K562 (cell line): Measurements from ENCODE around the gene PSMD13. TPM values are rescaled to one million over a fixed set of nuclear protein-coding genes. Genes with fewer than 3 reads are reported as not detected.

Experiments
- ATAC-seq: fragments of 200-7000 bp; cut with Tn5 transposase; 3 replicates; pipeline ENCODE4 v1.9.1; 2020; ENCODE audit warnings: moderate library complexity
- BruUV-seq: library from RNA; stranded (reverse); fragments of 400-500 nt; replicated peaks from 2 replicates; lab custom pipeline; 2021; lab: Mats Ljungman, UMichigan
- CTCF ChIA-PET: fragments of 300-600 bp; formaldehyde crosslinking; extraction: SDS; loops from one replicate; lab custom pipeline; 2021; ENCODE audit warnings: low intra/inter-chr PET ratio; lab: Yijun Ruan, JAX
- POLR2A ChIA-PET: fragments of 300-600, 350-650 bp; sonication (Branson Sonifier 250); formaldehyde crosslinking; extraction: SDS; loops from one replicate; lab custom pipeline; 2021; ENCODE audit warnings: antibody characterized with exemption, inconsistent platforms; lab: Yijun Ruan, JAX
- DNase-seq, 4 experiments: peaks; one replicate each; pipeline versions ENCODE4 v3.0.0 to v3.0.0-alpha.2; 2011 to 2018; ENCODE audit warnings: low spot score in 3 of 4, mixed read lengths in 3 of 4; ENCODE audit errors: extremely low read depth in 1 of 4
- FAIRE-seq: peaks from 2 replicates; lab custom pipeline; 2011; peaks lifted over from hg19 to GRCh38; lab: Jason Lieb, UNC
- H2AFZ ChIP-seq: 2 replicates; pipeline ENCODE4 v1.6.0; 2011; ENCODE audit warnings: low read depth, low read length, control low read depth, inconsistent platforms
- H3K27ac ChIP-seq: fragments of 200-600 bp; 3 replicates; pipeline ENCODE4 v1.8.0; 2011; ENCODE audit warnings: low read depth, mild to moderate bottlenecking, control low read depth, inconsistent platforms, low read length, moderate library complexity, mixed read lengths; ENCODE audit errors: extremely low read depth
- H3K27me3 ChIP-seq, 2 experiments: fragments of 300-600 bp in 1 of 2; 2 replicates in 1 of 2; 3 replicates in 1 of 2; pipeline versions ENCODE4 v1.6.0 to v1.8.0; 2011; ENCODE audit warnings: inconsistent platforms in 2 of 2, low read length in 2 of 2, mild to moderate bottlenecking in 1 of 2, mixed read lengths in 1 of 2, moderate library complexity in 1 of 2; ENCODE audit not compliant: control insufficient read depth in 2 of 2, insufficient read depth in 2 of 2
- H3K36me3 ChIP-seq: fragments of 300-600 bp; 3 replicates; pipeline ENCODE4 v1.8.0; 2011; ENCODE audit warnings: mild to moderate bottlenecking, low read length, inconsistent platforms; ENCODE audit not compliant: control insufficient read depth, insufficient read depth
- H3K4me1 ChIP-seq, 2 experiments: fragments of 200-600 bp in 1 of 2; replicated peaks in 1 of 2; 2 replicates in 1 of 2; 3 replicates in 1 of 2; pipeline versions ENCODE4 v1.5.1 to v1.8.0; 2011; ENCODE audit warnings: inconsistent platforms in 2 of 2, low read length in 2 of 2, mild to moderate bottlenecking in 1 of 2, mixed read lengths in 1 of 2, moderate library complexity in 1 of 2; ENCODE audit not compliant: control insufficient read depth in 2 of 2, insufficient read depth in 2 of 2
- H3K4me2 ChIP-seq: 2 replicates; pipeline ENCODE4 v1.6.1; 2011; ENCODE audit warnings: low read length, control low read depth, inconsistent platforms, mixed read lengths; ENCODE audit not compliant: insufficient read depth
- H3K4me3 ChIP-seq: fragments of 200-600 bp; sonication (generic), shearing (Covaris generic); 2 replicates; pipeline ENCODE4 v1.5.1; 2016; ENCODE audit warnings: control low read depth, inconsistent platforms
- H3K79me2 ChIP-seq: fragments of 200-600 bp; 3 replicates; pipeline ENCODE4 v1.8.0; 2011; ENCODE audit warnings: low read length, inconsistent platforms; ENCODE audit not compliant: control insufficient read depth, insufficient read depth
- H3K9ac ChIP-seq, 2 experiments: 2 replicates each; pipeline versions ENCODE4 v1.6.0 to v1.6.1; 2011; ENCODE audit warnings: low read depth in 2 of 2, low read length in 2 of 2, control low read depth in 1 of 2, inconsistent platforms in 1 of 2, mild to moderate bottlenecking in 1 of 2, mixed read lengths in 1 of 2; ENCODE audit not compliant: insufficient read depth in 1 of 2
- H3K9me1 ChIP-seq: one replicate; pipeline ENCODE4 v1.6.0; 2011; ENCODE audit warnings: inconsistent platforms, mild to moderate bottlenecking, low read length, moderate library complexity; ENCODE audit not compliant: control insufficient read depth, insufficient read depth
- H3K9me3 ChIP-seq: replicated peaks from 2 replicates; pipeline ENCODE4 v1.5.1; 2011; ENCODE audit warnings: low read depth, low read length, inconsistent platforms; ENCODE audit not compliant: control insufficient read depth, insufficient read depth
- H4K20me1 ChIP-seq: replicated peaks from 2 replicates; pipeline ENCODE4 v1.6.1; 2011; ENCODE audit warnings: low read length, inconsistent platforms, mixed read lengths; ENCODE audit not compliant: control insufficient read depth, insufficient read depth
- DMBX1 ChIP-seq: fragments of 250-450 bp; sonication (Bioruptor Pico); IDR thresholded peaks from 2 replicates; pipeline ENCODE4 v1.8.0; 2022; ENCODE audit warnings: inconsistent platforms, mild to moderate bottlenecking, moderate library complexity, borderline replicate concordance
- ILK ChIP-seq: fragments of 450-650 bp; IDR thresholded peaks from 2 replicates; pipeline ENCODE4 v1.6.1; 2016; ENCODE audit warnings: missing genetic modification characterization, low read depth, mild to moderate bottlenecking, missing compliant biosample characterization, moderate library complexity, borderline replicate concordance
- POLR2AphosphoS2 ChIP-seq: IDR thresholded peaks from 2 replicates; pipeline ENCODE4 v1.6.1; 2012; ENCODE audit warnings: low read length, improper control_type of control experiment
- POLR2G ChIP-seq: fragments of 200-400 bp; formaldehyde crosslinking; IDR thresholded peaks from 2 replicates; pipeline ENCODE4 v1.6.1; 2017; ENCODE audit warnings: low read depth, mild to moderate bottlenecking, antibody characterized with exemption, low read length, moderate library complexity
- RBBP5 ChIP-seq: fragments of 200-600 bp; sonication (generic); IDR thresholded peaks from 2 replicates; pipeline ENCODE4 v1.6.1; 2012; ENCODE audit warnings: borderline replicate concordance, mild to moderate bottlenecking, low read length, control low read depth, inconsistent platforms; ENCODE audit not compliant: insufficient read depth, poor library complexity, severe bottlenecking
- RBFOX2 ChIP-seq: fragments of 200-400 bp; formaldehyde crosslinking; IDR thresholded peaks from 2 replicates; pipeline ENCODE4 v1.6.1; 2017; ENCODE audit warnings: low read depth, mild to moderate bottlenecking, low read length, moderate library complexity
- SUPT5H ChIP-seq: fragments of 450-650 bp; IDR thresholded peaks from 2 replicates; pipeline ENCODE4 v1.6.1; 2016
- WGBS: fragments of 100-300 bp; shearing (Covaris generic); methylation state at CpG from one replicate; pipeline ENCODE4 v1.1.6; 2016; ENCODE audit warnings: low coverage, mixed read lengths; ENCODE audit not compliant: insufficient coverage; ENCODE audit errors: missing lambda C conversion rate; 5-methylcytosine and 5-hydroxymethylcytosine counted together
- in situ Hi-C: fragments of 300-500 bp; cut with MboI; formaldehyde crosslinking; loops from 4 replicates; pipeline ENCODE4 v1.15.0; 2018; ENCODE audit warnings: inconsistent platforms, mixed read lengths
- intact Hi-C: fragments of 100-400 bp; cut with micrococcal nuclease; formaldehyde crosslinking; loops from 2 replicates; pipeline ENCODE4 v1.14.2; 2022
- polyA plus RNA-seq, 8 experiments: library from polyadenylated mRNA; depleted of rRNA in 4 of 8; stranded (reverse) in 5 of 8; unstranded in 3 of 8; fragments of >200 nt; fragmentation: Nextera tagmentation in 2 of 8; fragmentation: Illumina TruSeq in 1 of 8; extraction: Ambion mirVana in 2 of 8; extraction: Trizol in 1 of 8; gene quantifications; 2 replicates each; pipeline versions ENCODE4 v1.2.1 to v1.2.3, GENCODE V29; 2011 to 2014; ENCODE audit warnings: inconsistent platforms in 1 of 8, missing spikeins in 1 of 8
- total RNA-seq, 7 experiments: library from RNA; depleted of rRNA in 6 of 7; stranded (reverse); fragments of >200 nt in 6 of 7; fragmentation: Illumina TruSeq in 2 of 7; extraction: Trizol in 2 of 7; gene quantifications; 2 replicates each; pipeline versions ENCODE4 v1.2.1 to v1.2.3, GENCODE V29; 2011 to 2021; ENCODE audit warnings: low replicate concordance in 1 of 7

PSMD13 gene
- total and polyA plus RNA-seq, 9 of the 15 experiments (the other 6 are each of a cell fraction or from before 2014, with no cell fraction given) = 185 to 383 (median 267) TPM

GRCh38 chr11:199782-200181 is 37.0 kb upstream of the PSMD13 start:
- CTCF ChIA-PET = no interaction called here
- intact Hi-C loops = no loop called here

GRCh38 chr11:200224-201003 is 36.4 kb upstream of the PSMD13 start:
- Histone ChIP-seq H4K20me1 (peaks cover 14% of the 10 kb centered on the region), H3K79me2 (peaks cover 17% of the 10 kb centered on the region), H3K9me3 (no peaks in the 10 kb centered on the region), H3K4me3 (no peak overlapping the region), H3K36me3 (peaks cover 38% of the 10 kb centered on the region), H3K27me3 (no peaks in the 10 kb centered on the region), H3K9me1 (no peaks in the 10 kb centered on the region), H3K4me2 (no peak overlapping the region), H2AFZ (no peak overlapping the region), H3K4me1 (peaks cover 14 to 43% of the 10 kb centered on the region in 2 experiments; a peak in 4 of 5 replicates), H3K9ac (no peak overlapping the region), H3K27ac (no peak overlapping the region)
- DNase-seq (no peak), FAIRE-seq (no peak), ATAC-seq (no peak)
- in situ Hi-C loops = no loop called here
- intact Hi-C loops = no loop called here
- no TSS peak for BruUV-seq
- WGBS = 79% methylated on average over 10 of the region's 13 CpGs
- CTCF ChIA-PET = no interaction called here
- no peak for TF ChIP-seq DMBX1 (CRISPR knock-in tag)
- TF ChIP-seq POLR2AphosphoS2 = 0 out of 2 replicates have a peak, but pooled peaks have one; percentile 26
- TF ChIP-seq POLR2G = peak; percentile 50
- peak; percentile 27; the same call in 1 of the 2 replicates for TF ChIP-seq RBFOX2
- POLR2A ChIA-PET = interaction anchor here (0.6 kb wide), 1 partner anchor 248 kb away, joined by 3 read pairs; no protein-coding TSS in a partner anchor

More at GRCh38 chr11:199782-200181, 37.0 kb upstream of the PSMD13 start:
- TF ChIP-seq ILK (tag) (no peak), POLR2G (peak; percentile 54), RBFOX2 (peak; percentile 20; the same call in 1 of the 2 replicates), SUPT5H (0 out of 2 replicates have a peak, but pooled peaks have one; percentile 26), RBBP5 (no peak)
- H3K36me3 ChIP-seq = peaks cover 31% of the 10 kb centered on the region
- no peaks in the 10 kb centered on the region for H3K9me3 ChIP-seq
- DNase-seq (peak in 1 of 4 experiments; percentile 18), ATAC-seq (no peak), FAIRE-seq (no peak)
- WGBS = 81% methylated on average over 8 of the region's 8 CpGs
- peaks cover 14% of the 10 kb centered on the region for H4K20me1 ChIP-seq
- peaks cover 11% of the 10 kb centered on the region for H3K79me2 ChIP-seq
- H3K9me1 ChIP-seq = no peaks in the 10 kb centered on the region
- H3K27ac ChIP-seq = no peak overlapping the region
- no peak overlapping the region for H3K4me2 ChIP-seq
- BruUV-seq = no TSS peak
- POLR2A ChIA-PET = interaction anchor here (0.5 to 1.2 kb wide), 3 partner anchors 14 to 249 kb away, joined by 3 to 4 read pairs (median 3); no protein-coding TSS in a partner anchor
- H3K9ac ChIP-seq = peak overlapping the region in 1 of 2 experiments; percentile 68; a peak in 1 of 4 replicates
- peaks cover 13 to 37% of the 10 kb centered on the region in 2 experiments; a peak in 4 of 5 replicates for H3K4me1 ChIP-seq
- no peak overlapping the region for H2AFZ ChIP-seq
- H3K27me3 ChIP-seq = no peaks in the 10 kb centered on the region
- in situ Hi-C loops = loop anchor here (5.0 kb wide), 1 partner anchor 318 kb away; no protein-coding TSS in a partner anchor
- no peak overlapping the region for H3K4me3 ChIP-seq
